SU-DHL-6 (cell line): ENCODE data around the gene SLC39A1.
"Not testable (repeated sequence)": the region's sequence is repeated elsewhere in the genome, so short reads cannot be mapped to it uniquely, and the experiment has no call there.

Experiments
- H2AFZ ChIP-seq: fragments of 200-600 bp; sonication (generic); 2 replicates; pipeline ENCODE4 v1.6.1; 2014; ENCODE audit warnings: low read depth, mild to moderate bottlenecking, moderate library complexity, mixed read lengths, antibody characterized with exemption, low read length; ENCODE audit not compliant: severe bottlenecking
- H3F3A ChIP-seq: fragments of 200-600 bp; shearing (Covaris generic); 2 replicates; pipeline ENCODE4 v1.6.0; 2016; ENCODE audit warnings: antibody characterized with exemption, mild to moderate bottlenecking; ENCODE audit not compliant: insufficient read depth
- H3K27ac ChIP-seq: fragments of 200-600 bp; sonication (generic); 2 replicates; pipeline ENCODE4 v1.5.1; 2016; ENCODE audit warnings: low read depth, mild to moderate bottlenecking, low read length, moderate library complexity, mixed read lengths
- H3K27me3 ChIP-seq: fragments of 200-600 bp; sonication (generic), shearing (Covaris generic); 2 replicates; pipeline ENCODE4 v1.6.0; 2014; ENCODE audit warnings: mild to moderate bottlenecking, low read length
- H3K36me3 ChIP-seq: fragments of 200-600 bp; sonication (generic); 2 replicates; pipeline ENCODE4 v1.6.1; 2014; ENCODE audit warnings: mild to moderate bottlenecking, low read length, mixed read lengths
- H3K4me2 ChIP-seq: fragments of 300-600, 200-600 bp; shearing (Covaris generic), sonication (generic); 2 replicates; pipeline ENCODE4 v1.6.0; 2014; ENCODE audit warnings: low read length, low read depth, mild to moderate bottlenecking; ENCODE audit not compliant: poor library complexity, severe bottlenecking
- H3K4me3 ChIP-seq: fragments of 200-600 bp; sonication (generic); 2 replicates; pipeline ENCODE4 v1.5.1; 2014; ENCODE audit warnings: antibody characterized with exemption, low read length, mild to moderate bottlenecking, mixed read lengths; ENCODE audit not compliant: insufficient read depth, poor library complexity, severe bottlenecking
- H3K79me2 ChIP-seq: fragments of 200-600 bp; sonication (generic); 2 replicates; pipeline ENCODE4 v1.6.1; 2014; ENCODE audit warnings: mild to moderate bottlenecking, low read length, moderate library complexity; ENCODE audit not compliant: insufficient read depth
- H3K9ac ChIP-seq: fragments of 200-600 bp; sonication (generic); 2 replicates; pipeline ENCODE4 v1.7.0; 2014; ENCODE audit warnings: mild to moderate bottlenecking, low read length
- H3K9me2 ChIP-seq: fragments of 200-600 bp; sonication (generic); replicated peaks from 2 replicates; pipeline ENCODE4 v1.6.1; 2014; ENCODE audit warnings: low read length; ENCODE audit not compliant: insufficient read depth
- H3K9me3 ChIP-seq: fragments of 200-600 bp; sonication (generic); 2 replicates; pipeline ENCODE4 v1.6.1; 2014; ENCODE audit warnings: low read length, mixed read lengths; ENCODE audit not compliant: insufficient read depth
- H4K20me1 ChIP-seq: fragments of 200-600 bp; sonication (generic); 2 replicates; pipeline ENCODE4 v1.6.1; 2014; ENCODE audit warnings: low read depth, mild to moderate bottlenecking, antibody characterized with exemption, low read length, moderate library complexity, mixed read lengths
- CTCF ChIP-seq: fragments of 200-600 bp; sonication (generic); IDR thresholded peaks from one replicate; pipeline ENCODE4 v1.5.1; 2017; ENCODE audit warnings: antibody characterized with exemption, mild to moderate bottlenecking, low read length, moderate library complexity; ENCODE audit not compliant: insufficient read depth, poor library complexity, severe bottlenecking
- EZH2phosphoT487 ChIP-seq: fragments of 200-600 bp; sonication (generic), shearing (Covaris generic); conservative IDR thresholded peaks from 2 replicates; pipeline ENCODE4 v1.6.1; 2018; ENCODE audit warnings: mild to moderate bottlenecking, antibody characterized with exemption, low read length, moderate library complexity, mixed read lengths

The SLC39A1 gene

GRCh38 chr1:153963030-153963849, at the start of gene SLC39A1:
TSS of gene SLC39A1 (minus strand) at chr1:153963537. CDS start at chr1:153962715, 822 bp downstream.
- no peak for TF ChIP-seq EZH2phosphoT487
- no peak for TF ChIP-seq CTCF
- H3K9ac ChIP-seq = peak within 1 kb of the TSS; percentile 73
- no peaks in the 10 kb centered on the region for H3K27me3 ChIP-seq
- H3K4me3 ChIP-seq = peak within 1 kb of the TSS; percentile 60
- peaks cover 32% of the 10 kb centered on the region; the same call in 1 of the 2 replicates for H3K79me2 ChIP-seq
- peak within 1 kb of the TSS; percentile 58 for H2AFZ ChIP-seq
- H3K27ac ChIP-seq = peak within 1 kb of the TSS; percentile 57
- no peaks in the 10 kb centered on the region for H3K9me2 ChIP-seq
- H3K4me2 ChIP-seq = peak within 1 kb of the TSS; percentile 85
- H3K9me3 ChIP-seq = no peaks in the 10 kb centered on the region
- peaks cover 39% of the 10 kb centered on the region for H3F3A ChIP-seq
- no peaks in the 10 kb centered on the region for H4K20me1 ChIP-seq
- H3K36me3 ChIP-seq = no peaks in the 10 kb centered on the region

- H4K20me1 ChIP-seq, H3K9ac ChIP-seq, H3K9me2 ChIP-seq, H2AFZ ChIP-seq, H3K79me2 ChIP-seq, H3K9me3 ChIP-seq, H3F3A ChIP-seq, H3K4me3 ChIP-seq, H3K4me2 ChIP-seq, H3K36me3 ChIP-seq, H3K27me3 ChIP-seq, H3K27ac ChIP-seq: not testable (repeated sequence)
These were observed 49.2 kb upstream of the SLC39A1 start for GRCh38 chr1:154012543-154012942.

GRCh38 chr1:154012129-154012528, 48.8 kb upstream of the SLC39A1 start:
- no peak overlapping the region for H3K27ac ChIP-seq
- no peak overlapping the region for H2AFZ ChIP-seq
- no peaks in the 10 kb centered on the region for H3K36me3 ChIP-seq
- no peaks in the 10 kb centered on the region for H3F3A ChIP-seq
- no peaks in the 10 kb centered on the region for H3K9me3 ChIP-seq
- no peak overlapping the region for H3K9ac ChIP-seq
- no peak overlapping the region for H3K4me3 ChIP-seq
- no peaks in the 10 kb centered on the region for H3K9me2 ChIP-seq
- H3K79me2 ChIP-seq = no peaks in the 10 kb centered on the region
- H3K4me2 ChIP-seq = no peak overlapping the region
- no peaks in the 10 kb centered on the region for H4K20me1 ChIP-seq
- no peak for TF ChIP-seq CTCF
- no peak for TF ChIP-seq EZH2phosphoT487
- no peaks in the 10 kb centered on the region for H3K27me3 ChIP-seq

GRCh38 chr1:154006136-154006535, 42.8 kb upstream of the SLC39A1 start:
- Histone ChIP-seq H3K4me2 (no peak overlapping the region), H4K20me1 (no peaks in the 10 kb centered on the region), H2AFZ (no peak overlapping the region), H3K79me2 (no peaks in the 10 kb centered on the region), H3K27me3 (no peaks in the 10 kb centered on the region), H3K9me3 (no peaks in the 10 kb centered on the region), H3K27ac (no peak overlapping the region), H3K9ac (no peak overlapping the region), H3K36me3 (no peaks in the 10 kb centered on the region), H3K4me3 (no peak overlapping the region), H3F3A (no peaks in the 10 kb centered on the region), H3K9me2 (no peaks in the 10 kb centered on the region)
- no peak for TF ChIP-seq CTCF
- no peak for TF ChIP-seq EZH2phosphoT487
